NCI-H345 treated with DMSO at 0.1 percent for 48 hours (cell line): Measurements from ENCODE around the gene HSPBAP1.

Experiments used
- DNase-seq: peaks from one replicate; lab custom pipeline; 2025; ENCODE audit not compliant: unreplicated experiment; lab: John Stamatoyannopoulos, UW

HSPBAP1 gene

GRCh38 chr3:122793568-122794416, at the start of gene HSPBAP1:
HSPBAP1 (minus strand) TSS chr3:122793831; CDS start chr3:122793680, 151 bp downstream.
- no peak for DNase-seq

- no peak for DNase-seq
Observed at GRCh38 chr3:122835590-122835989, 42.0 kb upstream of the HSPBAP1 start.

- no peak for DNase-seq
Observed at GRCh38 chr3:122828281-122828680, 34.6 kb upstream of the HSPBAP1 start.

- DNase-seq = no peak
Observed at GRCh38 chr3:122826278-122826677, 32.6 kb upstream of the HSPBAP1 start.

- no peak for DNase-seq
Observed at GRCh38 chr3:122825460-122825859, 31.8 kb upstream of the HSPBAP1 start.

- no peak for DNase-seq
Observed at GRCh38 chr3:122824465-122825381, 31.1 kb upstream of the HSPBAP1 start.

GRCh38 chr3:122816587-122816986, 23.0 kb upstream of the HSPBAP1 start:
- no peak for DNase-seq

- no peak for DNase-seq
Observed at GRCh38 chr3:122810734-122811133, 17.1 kb upstream of the HSPBAP1 start.

GRCh38 chr3:122803977-122804376, 10.3 kb upstream of the HSPBAP1 start:
- DNase-seq = no peak

GRCh38 chr3:122802323-122802722, 8.7 kb upstream of the HSPBAP1 start:
- DNase-seq = no peak

GRCh38 chr3:122800706-122801237, 7.1 kb upstream of the HSPBAP1 start:
- no peak for DNase-seq

GRCh38 chr3:122800031-122800430, 6.4 kb upstream of the HSPBAP1 start:
- no peak for DNase-seq

GRCh38 chr3:122799322-122799721, 5.7 kb upstream of the HSPBAP1 start:
- no peak for DNase-seq

GRCh38 chr3:122797291-122797690, 3.7 kb upstream of the HSPBAP1 start:
- no peak for DNase-seq

- DNase-seq = no peak
Observed at GRCh38 chr3:122795674-122796195, 2.1 kb upstream of the HSPBAP1 start.

GRCh38 chr3:122794779-122795673, 1.4 kb upstream of the HSPBAP1 start, which contains the start of gene SLC49A4:
SLC49A4 (plus strand) TSS chr3:122795069; CDS start chr3:122795193, 124 bp downstream.
- no peak for DNase-seq

GRCh38 chr3:122794483-122794778, 800 bp upstream of the HSPBAP1 start:
- DNase-seq = no peak

- no peak for DNase-seq
Observed at GRCh38 chr3:122789585-122790273, 3.9 kb downstream of the HSPBAP1 start.

- no peak for DNase-seq
Observed at GRCh38 chr3:122787872-122788271, 5.8 kb downstream of the HSPBAP1 start.

- no peak for DNase-seq
Observed at GRCh38 chr3:122786066-122786465, 7.6 kb downstream of the HSPBAP1 start.
